SK-N-SH (cell line): ENCODE measurements around the gene WWOX. TPM values are rescaled to one million over a fixed set of nuclear protein-coding genes. Genes with fewer than 3 reads are reported as not detected.

Experiments used
- CTCF ChIA-PET: fragments of 300-600, 350-600 bp; formaldehyde crosslinking; extraction: SDS; loops from one replicate; lab custom pipeline; 2021; lab: Yijun Ruan, JAX
- POLR2A ChIA-PET: fragments of 350-600 bp; sonication (Branson Sonifier 250); formaldehyde crosslinking; extraction: SDS; loops from one replicate; lab custom pipeline; 2020; ENCODE audit warnings: antibody characterized with exemption, inconsistent platforms; lab: Yijun Ruan, JAX
- DNase-seq: peaks from one replicate; pipeline ENCODE4 v3.0.0; 2012
- H2AFZ ChIP-seq: fragments of 200-600 bp; sonication (generic); 2 replicates; pipeline ENCODE4 v1.8.1; 2016; ENCODE audit warnings: antibody characterized with exemption, mild to moderate bottlenecking, low read depth
- H3F3A ChIP-seq: fragments of 200-600 bp; sonication (generic); replicated peaks from 2 replicates; pipeline ENCODE3; 2016; ENCODE audit warnings: antibody characterized with exemption, mild to moderate bottlenecking; ENCODE audit not compliant: insufficient read depth
- H3K27ac ChIP-seq, 2 experiments: fragments of 200-500 bp in 1 of 2; fragments of 200-600 bp in 1 of 2; sonication (Bioruptor generic) in 1 of 2; sonication (generic), shearing (Covaris generic) in 1 of 2; 2 replicates each; pipeline versions ENCODE4 v1.5.1 to v1.6.1; 2014 to 2016; ENCODE audit warnings: low read depth in 2 of 2, inconsistent platforms in 1 of 2, low read length in 1 of 2, mild to moderate bottlenecking in 1 of 2, mixed read lengths in 1 of 2
- H3K27me3 ChIP-seq: fragments of 200-600 bp; sonication (generic), shearing (Covaris generic); 2 replicates; pipeline ENCODE4 v1.6.1; 2016; ENCODE audit warnings: mixed run types; ENCODE audit not compliant: insufficient read depth
- H3K36me3 ChIP-seq, 2 experiments: fragments of 200-500 bp in 1 of 2; fragments of 200-600 bp in 1 of 2; sonication (Bioruptor generic) in 1 of 2; sonication (generic) in 1 of 2; replicated peaks in 1 of 2; 2 replicates each; pipeline versions ENCODE3 to v1.5.1; 2014 to 2016; ENCODE audit warnings: low read length in 1 of 2, mild to moderate bottlenecking in 1 of 2; ENCODE audit not compliant: insufficient read depth in 2 of 2, control insufficient read depth in 1 of 2
- H3K4me1 ChIP-seq, 2 experiments: fragments of 200-500 bp in 1 of 2; fragments of 200-600 bp in 1 of 2; sonication (Bioruptor generic) in 1 of 2; sonication (generic), shearing (Covaris generic) in 1 of 2; 2 replicates each; pipeline versions ENCODE4 v1.5.1 to v1.6.1; 2014 to 2016; ENCODE audit warnings: low read depth in 1 of 2, low read length in 1 of 2, mixed run types in 1 of 2; ENCODE audit not compliant: insufficient read depth in 2 of 2, control insufficient read depth in 1 of 2
- H3K4me2 ChIP-seq: fragments of 200-600 bp; sonication (generic), shearing (Covaris generic); 2 replicates; pipeline ENCODE4 v1.6.1; 2017; ENCODE audit warnings: mixed run types
- H3K4me3 ChIP-seq, 2 experiments: fragments of 200-500 bp in 1 of 2; fragments of 200-600 bp in 1 of 2; sonication (Bioruptor generic) in 1 of 2; sonication (generic), shearing (Covaris generic) in 1 of 2; 2 replicates each; pipeline versions ENCODE4 v1.5.1 to v1.8.1; 2014 to 2016; ENCODE audit warnings: low read depth in 2 of 2, inconsistent platforms in 1 of 2, low read length in 1 of 2, mild to moderate bottlenecking in 1 of 2, mixed read lengths in 1 of 2, moderate library complexity in 1 of 2
- H3K79me2 ChIP-seq: fragments of 200-600 bp; sonication (generic); 2 replicates; pipeline ENCODE4 v1.8.1; 2017; ENCODE audit warnings: mild to moderate bottlenecking; ENCODE audit not compliant: insufficient read depth
- H3K9ac ChIP-seq: fragments of 200-600 bp; sonication (generic); 2 replicates; pipeline ENCODE4 v1.6.1; 2017; ENCODE audit warnings: mixed run types
- H3K9me2 ChIP-seq: fragments of 200-600 bp; sonication (generic); 2 replicates; pipeline ENCODE4 v1.6.1; 2017; ENCODE audit warnings: mixed run types
- H3K9me3 ChIP-seq: fragments of 200-600 bp; sonication (generic); 2 replicates; pipeline ENCODE4 v1.6.1; 2017; ENCODE audit warnings: mixed run types, mild to moderate bottlenecking, moderate library complexity
- H4K20me1 ChIP-seq: fragments of 200-600 bp; sonication (generic); 2 replicates; pipeline ENCODE4 v1.6.1; 2017; ENCODE audit warnings: mild to moderate bottlenecking, mixed run types; ENCODE audit not compliant: insufficient read depth
- CHD2 ChIP-seq: fragments of 150-350 bp; IDR thresholded peaks from 2 replicates; pipeline ENCODE4 v1.6.1; 2018; ENCODE audit warnings: low read length; ENCODE audit not compliant: partially characterized antibody
- EP300 ChIP-seq, 2 experiments: IDR thresholded peaks; 2 replicates each; pipeline versions ENCODE4 v1.4.0 to v1.6.1; 2012; ENCODE audit warnings: borderline replicate concordance in 1 of 2, low read depth in 1 of 2, low read length in 1 of 2
- FOXM1 ChIP-seq: IDR thresholded peaks from 2 replicates; pipeline ENCODE4 v1.4.0; 2012; ENCODE audit warnings: low read depth, mild to moderate bottlenecking
- GABPA ChIP-seq: IDR thresholded peaks from 2 replicates; pipeline ENCODE4 v1.4.0; 2012; ENCODE audit warnings: low read depth, mild to moderate bottlenecking
- GATA2 ChIP-seq: sonication (generic); formaldehyde crosslinking; IDR thresholded peaks from 2 replicates; pipeline ENCODE4 v1.5.0; 2020; ENCODE audit warnings: mild to moderate bottlenecking, missing genetic modification reagents
- MEF2A ChIP-seq: IDR thresholded peaks from 2 replicates; pipeline ENCODE4 v1.4.0; 2012; ENCODE audit warnings: low read depth, borderline replicate concordance
- NFIC ChIP-seq: IDR thresholded peaks from 2 replicates; pipeline ENCODE4 v1.4.0; 2012; ENCODE audit warnings: borderline replicate concordance
- SIN3A ChIP-seq: IDR thresholded peaks from 2 replicates; pipeline ENCODE4 v1.6.1; 2012; ENCODE audit warnings: low read depth, mild to moderate bottlenecking, low read length, moderate library complexity, borderline replicate concordance
- SMC3 ChIP-seq: IDR thresholded peaks from 2 replicates; pipeline ENCODE4 v1.6.1; 2012; ENCODE audit warnings: low read depth, low read length, improper control_type of control experiment
- TEAD4 ChIP-seq: IDR thresholded peaks from 2 replicates; pipeline ENCODE4 v1.4.0; 2012; ENCODE audit warnings: mild to moderate bottlenecking, borderline replicate concordance; ENCODE audit not compliant: insufficient read depth
- YY1 ChIP-seq: IDR thresholded peaks from 2 replicates; pipeline ENCODE4 v1.4.0; 2012; ENCODE audit warnings: low read depth, mild to moderate bottlenecking
- WGBS: methylation state at CpG from one replicate; pipeline ENCODE4 v1.1.6; 2017; ENCODE audit warnings: low lambda C conversion rate; 5-methylcytosine and 5-hydroxymethylcytosine counted together
- polyA plus RNA-seq, 3 experiments: library from polyadenylated mRNA; depleted of rRNA; stranded (reverse); fragments of >200 nt; gene quantifications; 2 replicates each; pipeline ENCODE4 v1.2.3, GENCODE V29; 2012
- TF ChIP-seq, protein P1 (sequence below): IDR thresholded peaks from 2 replicates; pipeline ENCODE4 v1.4.0; 2012; ENCODE audit warnings: low read depth, borderline replicate concordance
- TF ChIP-seq, protein P2 (sequence below): IDR thresholded peaks from 2 replicates; pipeline ENCODE4 v1.6.1; 2012; ENCODE audit warnings: mild to moderate bottlenecking, low read depth, low read length, moderate library complexity
- TF ChIP-seq, protein P3 (sequence below): IDR thresholded peaks from 2 replicates; pipeline ENCODE4 v1.4.0; 2012; ENCODE audit warnings: low read depth
- TF ChIP-seq, protein P4 (sequence below): IDR thresholded peaks from 2 replicates; pipeline ENCODE4 v1.4.0; 2012; ENCODE audit warnings: low read depth, borderline replicate concordance
- TF ChIP-seq, protein P5 (sequence below): IDR thresholded peaks from 2 replicates; pipeline ENCODE4; 2012
- TF ChIP-seq, protein P6 (sequence below): fragments of 150-350 bp; IDR thresholded peaks from 2 replicates; pipeline ENCODE4 v1.6.1; 2016; ENCODE audit warnings: mild to moderate bottlenecking, low read depth, low read length
- TF ChIP-seq, protein P7 (sequence below): fragments of 200-600 bp; sonication (generic); IDR thresholded peaks from 2 replicates; pipeline ENCODE4 v1.6.1; 2017; ENCODE audit warnings: antibody characterized with exemption, mild to moderate bottlenecking, moderate library complexity

WWOX gene
- polyA plus RNA-seq, 1 of the 3 experiments (the other 2 are of a cell fraction): 10.8 TPM

DNA sequence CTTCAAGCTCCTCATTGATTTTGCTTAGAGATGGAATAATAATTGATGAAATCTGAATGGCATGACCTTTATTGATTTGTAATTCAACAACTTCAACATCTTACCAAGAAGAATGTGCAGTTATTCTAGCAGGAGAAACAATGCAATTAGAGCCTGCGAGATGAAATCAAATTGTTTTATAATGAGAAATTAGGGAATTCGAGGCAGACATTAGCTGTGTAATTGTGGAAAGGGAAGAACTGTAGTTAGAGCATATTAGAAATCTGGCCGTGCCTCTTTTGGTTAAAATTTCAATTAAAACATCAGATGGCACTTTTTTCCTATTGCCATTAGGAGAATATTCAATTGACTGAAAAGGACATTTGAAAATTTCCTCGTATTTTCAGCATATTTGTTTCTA is 325.8 kb downstream of the WWOX start:
- Histone ChIP-seq H3K79me2 (no peaks in the 10 kb centered on the region), H3K9me2 (no peaks in the 10 kb centered on the region), H3K27me3 (no peaks in the 10 kb centered on the region), H4K20me1 (no peaks in the 10 kb centered on the region), H2AFZ (no peak overlapping the region), H3K4me1 (no peaks in the 10 kb centered on the region; a peak in 1 of 4 replicates), H3K27ac (no peak overlapping the region)
- POLR2A ChIA-PET: no interaction called here
- 76% methylated on average over 4 of the region's 4 CpGs for WGBS
- TF ChIP-seq, protein P1, sequence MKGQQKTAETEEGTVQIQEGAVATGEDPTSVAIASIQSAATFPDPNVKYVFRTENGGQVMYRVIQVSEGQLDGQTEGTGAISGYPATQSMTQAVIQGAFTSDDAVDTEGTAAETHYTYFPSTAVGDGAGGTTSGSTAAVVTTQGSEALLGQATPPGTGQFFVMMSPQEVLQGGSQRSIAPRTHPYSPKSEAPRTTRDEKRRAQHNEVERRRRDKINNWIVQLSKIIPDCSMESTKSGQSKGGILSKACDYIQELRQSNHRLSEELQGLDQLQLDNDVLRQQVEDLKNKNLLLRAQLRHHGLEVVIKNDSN: no peak
- TF ChIP-seq, protein P2, sequence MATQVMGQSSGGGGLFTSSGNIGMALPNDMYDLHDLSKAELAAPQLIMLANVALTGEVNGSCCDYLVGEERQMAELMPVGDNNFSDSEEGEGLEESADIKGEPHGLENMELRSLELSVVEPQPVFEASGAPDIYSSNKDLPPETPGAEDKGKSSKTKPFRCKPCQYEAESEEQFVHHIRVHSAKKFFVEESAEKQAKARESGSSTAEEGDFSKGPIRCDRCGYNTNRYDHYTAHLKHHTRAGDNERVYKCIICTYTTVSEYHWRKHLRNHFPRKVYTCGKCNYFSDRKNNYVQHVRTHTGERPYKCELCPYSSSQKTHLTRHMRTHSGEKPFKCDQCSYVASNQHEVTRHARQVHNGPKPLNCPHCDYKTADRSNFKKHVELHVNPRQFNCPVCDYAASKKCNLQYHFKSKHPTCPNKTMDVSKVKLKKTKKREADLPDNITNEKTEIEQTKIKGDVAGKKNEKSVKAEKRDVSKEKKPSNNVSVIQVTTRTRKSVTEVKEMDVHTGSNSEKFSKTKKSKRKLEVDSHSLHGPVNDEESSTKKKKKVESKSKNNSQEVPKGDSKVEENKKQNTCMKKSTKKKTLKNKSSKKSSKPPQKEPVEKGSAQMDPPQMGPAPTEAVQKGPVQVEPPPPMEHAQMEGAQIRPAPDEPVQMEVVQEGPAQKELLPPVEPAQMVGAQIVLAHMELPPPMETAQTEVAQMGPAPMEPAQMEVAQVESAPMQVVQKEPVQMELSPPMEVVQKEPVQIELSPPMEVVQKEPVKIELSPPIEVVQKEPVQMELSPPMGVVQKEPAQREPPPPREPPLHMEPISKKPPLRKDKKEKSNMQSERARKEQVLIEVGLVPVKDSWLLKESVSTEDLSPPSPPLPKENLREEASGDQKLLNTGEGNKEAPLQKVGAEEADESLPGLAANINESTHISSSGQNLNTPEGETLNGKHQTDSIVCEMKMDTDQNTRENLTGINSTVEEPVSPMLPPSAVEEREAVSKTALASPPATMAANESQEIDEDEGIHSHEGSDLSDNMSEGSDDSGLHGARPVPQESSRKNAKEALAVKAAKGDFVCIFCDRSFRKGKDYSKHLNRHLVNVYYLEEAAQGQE: no peak
- TF ChIP-seq, protein P3, sequence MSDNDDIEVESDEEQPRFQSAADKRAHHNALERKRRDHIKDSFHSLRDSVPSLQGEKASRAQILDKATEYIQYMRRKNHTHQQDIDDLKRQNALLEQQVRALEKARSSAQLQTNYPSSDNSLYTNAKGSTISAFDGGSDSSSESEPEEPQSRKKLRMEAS: no peak
- TF ChIP-seq EP300 (IDR thresholded peaks at IDR 0.05; ENCODE audit: borderline replicate concordance in 1 of 2, low read depth in 1 of 2, low read length in 1 of 2) (no peak), GABPA (no peak), GATA2 (CRISPR knock-in tag) (no peak), TEAD4 (no peak), SIN3A (no peak), NFIC (no peak), MEF2A (no peak), CHD2 (no peak), YY1 (no peak), SMC3 (no peak), FOXM1 (no peak)
- TF ChIP-seq, protein P4, sequence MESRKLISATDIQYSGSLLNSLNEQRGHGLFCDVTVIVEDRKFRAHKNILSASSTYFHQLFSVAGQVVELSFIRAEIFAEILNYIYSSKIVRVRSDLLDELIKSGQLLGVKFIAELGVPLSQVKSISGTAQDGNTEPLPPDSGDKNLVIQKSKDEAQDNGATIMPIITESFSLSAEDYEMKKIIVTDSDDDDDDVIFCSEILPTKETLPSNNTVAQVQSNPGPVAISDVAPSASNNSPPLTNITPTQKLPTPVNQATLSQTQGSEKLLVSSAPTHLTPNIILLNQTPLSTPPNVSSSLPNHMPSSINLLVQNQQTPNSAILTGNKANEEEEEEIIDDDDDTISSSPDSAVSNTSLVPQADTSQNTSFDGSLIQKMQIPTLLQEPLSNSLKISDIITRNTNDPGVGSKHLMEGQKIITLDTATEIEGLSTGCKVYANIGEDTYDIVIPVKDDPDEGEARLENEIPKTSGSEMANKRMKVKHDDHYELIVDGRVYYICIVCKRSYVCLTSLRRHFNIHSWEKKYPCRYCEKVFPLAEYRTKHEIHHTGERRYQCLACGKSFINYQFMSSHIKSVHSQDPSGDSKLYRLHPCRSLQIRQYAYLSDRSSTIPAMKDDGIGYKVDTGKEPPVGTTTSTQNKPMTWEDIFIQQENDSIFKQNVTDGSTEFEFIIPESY: no peak
- TF ChIP-seq, protein P5, sequence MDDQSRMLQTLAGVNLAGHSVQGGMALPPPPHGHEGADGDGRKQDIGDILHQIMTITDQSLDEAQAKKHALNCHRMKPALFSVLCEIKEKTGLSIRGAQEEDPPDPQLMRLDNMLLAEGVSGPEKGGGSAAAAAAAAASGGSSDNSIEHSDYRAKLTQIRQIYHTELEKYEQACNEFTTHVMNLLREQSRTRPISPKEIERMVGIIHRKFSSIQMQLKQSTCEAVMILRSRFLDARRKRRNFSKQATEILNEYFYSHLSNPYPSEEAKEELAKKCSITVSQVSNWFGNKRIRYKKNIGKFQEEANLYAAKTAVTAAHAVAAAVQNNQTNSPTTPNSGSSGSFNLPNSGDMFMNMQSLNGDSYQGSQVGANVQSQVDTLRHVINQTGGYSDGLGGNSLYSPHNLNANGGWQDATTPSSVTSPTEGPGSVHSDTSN: no peak
- TF ChIP-seq, protein P6, sequence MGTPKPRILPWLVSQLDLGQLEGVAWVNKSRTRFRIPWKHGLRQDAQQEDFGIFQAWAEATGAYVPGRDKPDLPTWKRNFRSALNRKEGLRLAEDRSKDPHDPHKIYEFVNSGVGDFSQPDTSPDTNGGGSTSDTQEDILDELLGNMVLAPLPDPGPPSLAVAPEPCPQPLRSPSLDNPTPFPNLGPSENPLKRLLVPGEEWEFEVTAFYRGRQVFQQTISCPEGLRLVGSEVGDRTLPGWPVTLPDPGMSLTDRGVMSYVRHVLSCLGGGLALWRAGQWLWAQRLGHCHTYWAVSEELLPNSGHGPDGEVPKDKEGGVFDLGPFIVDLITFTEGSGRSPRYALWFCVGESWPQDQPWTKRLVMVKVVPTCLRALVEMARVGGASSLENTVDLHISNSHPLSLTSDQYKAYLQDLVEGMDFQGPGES: no peak
- TF ChIP-seq, protein P7, sequence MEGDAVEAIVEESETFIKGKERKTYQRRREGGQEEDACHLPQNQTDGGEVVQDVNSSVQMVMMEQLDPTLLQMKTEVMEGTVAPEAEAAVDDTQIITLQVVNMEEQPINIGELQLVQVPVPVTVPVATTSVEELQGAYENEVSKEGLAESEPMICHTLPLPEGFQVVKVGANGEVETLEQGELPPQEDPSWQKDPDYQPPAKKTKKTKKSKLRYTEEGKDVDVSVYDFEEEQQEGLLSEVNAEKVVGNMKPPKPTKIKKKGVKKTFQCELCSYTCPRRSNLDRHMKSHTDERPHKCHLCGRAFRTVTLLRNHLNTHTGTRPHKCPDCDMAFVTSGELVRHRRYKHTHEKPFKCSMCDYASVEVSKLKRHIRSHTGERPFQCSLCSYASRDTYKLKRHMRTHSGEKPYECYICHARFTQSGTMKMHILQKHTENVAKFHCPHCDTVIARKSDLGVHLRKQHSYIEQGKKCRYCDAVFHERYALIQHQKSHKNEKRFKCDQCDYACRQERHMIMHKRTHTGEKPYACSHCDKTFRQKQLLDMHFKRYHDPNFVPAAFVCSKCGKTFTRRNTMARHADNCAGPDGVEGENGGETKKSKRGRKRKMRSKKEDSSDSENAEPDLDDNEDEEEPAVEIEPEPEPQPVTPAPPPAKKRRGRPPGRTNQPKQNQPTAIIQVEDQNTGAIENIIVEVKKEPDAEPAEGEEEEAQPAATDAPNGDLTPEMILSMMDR: no peak
- TF ChIP-seq, all 33 proteins: peak for 0
- DNase-seq: no peak
- H3K4me2 ChIP-seq: no peak overlapping the region
- H3F3A ChIP-seq: no peaks in the 10 kb centered on the region
- H3K9ac ChIP-seq: no peak overlapping the region
- CTCF ChIA-PET: interaction anchor here (1.0 to 1.4 kb wide), 3 partner anchors 11 to 29 kb away, joined by 3 to 4 read pairs (median 3); no protein-coding TSS in a partner anchor
- H3K36me3 ChIP-seq: no peaks in the 10 kb centered on the region
- H3K4me3 ChIP-seq: no peak overlapping the region
- H3K9me3 ChIP-seq: no peaks in the 10 kb centered on the region
